Kidney epithelial cell (primary cell): Measurements from ENCODE around the gene FRMD3. TPM values are rescaled to one million over a fixed set of nuclear protein-coding genes. Genes with fewer than 3 reads are reported as not detected.
"Not testable (repeated sequence)": the region's sequence is repeated elsewhere in the genome, so short reads cannot be mapped to it uniquely, and the experiment has no call there.

Source experiments
- DNase-seq: peaks from one replicate; pipeline ENCODE4 v3.0.0-alpha.2; 2010; ENCODE audit warnings: low read depth
- H3K27me3 ChIP-seq: 2 replicates; pipeline ENCODE4 v1.6.0; 2011; ENCODE audit warnings: low read length; ENCODE audit not compliant: control insufficient read depth, insufficient read depth
- H3K36me3 ChIP-seq: 2 replicates; pipeline ENCODE4 v1.5.1; 2011; ENCODE audit warnings: low read length; ENCODE audit not compliant: control insufficient read depth, insufficient read depth
- H3K4me3 ChIP-seq: 2 replicates; pipeline ENCODE4 v1.5.1; 2011; ENCODE audit warnings: low read depth, mild to moderate bottlenecking, control low read depth, low read length
- total RNA-seq: library from RNA; depleted of rRNA; stranded (reverse); fragments of >200 nt; gene quantifications from 2 replicates; pipeline ENCODE4 v1.2.3, GENCODE V29; 2015
- TF ChIP-seq, protein P1 (sequence below): IDR thresholded peaks from 2 replicates; pipeline ENCODE4 v1.5.1; 2011; ENCODE audit warnings: mild to moderate bottlenecking, moderate library complexity, low read length, control low read depth, inconsistent platforms; ENCODE audit not compliant: insufficient read depth, poor library complexity, severe bottlenecking

The FRMD3 gene
- total RNA-seq, 1 donor from 2014 or later = 5.2 TPM

DNA sequence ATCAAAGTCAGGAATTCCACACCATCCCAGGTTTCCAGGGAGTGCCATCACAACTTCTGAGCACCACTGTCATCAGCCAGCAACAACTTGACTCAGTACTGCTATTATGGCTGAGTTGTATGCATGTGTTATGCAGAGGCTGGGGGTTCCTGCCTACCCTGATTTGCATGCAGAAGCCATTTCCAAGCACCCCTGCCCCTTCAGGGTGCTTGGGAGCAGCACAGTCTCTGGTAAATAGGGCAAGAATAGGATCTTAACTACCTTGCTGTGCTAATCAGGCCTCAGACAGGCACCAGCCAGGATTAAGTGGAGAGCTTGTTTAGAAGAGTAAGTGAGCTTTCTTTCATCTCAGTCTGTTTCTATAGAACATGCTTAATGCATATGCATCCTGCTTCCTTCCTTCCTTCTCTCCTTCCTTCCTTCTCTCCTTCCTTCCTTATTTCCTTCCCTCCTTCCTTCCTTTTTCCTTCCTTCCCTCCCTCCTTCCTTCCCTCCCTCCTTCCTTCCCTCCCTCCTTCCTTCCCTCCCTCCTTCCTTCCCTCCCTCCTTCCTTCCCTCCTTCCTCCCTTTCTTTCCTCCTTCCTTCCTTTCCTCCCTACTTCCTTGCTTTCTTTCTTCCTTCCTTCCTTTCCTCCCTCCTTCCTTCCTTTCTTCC lies 175.7 kb downstream of the FRMD3 start:
- TF ChIP-seq, protein P1, sequence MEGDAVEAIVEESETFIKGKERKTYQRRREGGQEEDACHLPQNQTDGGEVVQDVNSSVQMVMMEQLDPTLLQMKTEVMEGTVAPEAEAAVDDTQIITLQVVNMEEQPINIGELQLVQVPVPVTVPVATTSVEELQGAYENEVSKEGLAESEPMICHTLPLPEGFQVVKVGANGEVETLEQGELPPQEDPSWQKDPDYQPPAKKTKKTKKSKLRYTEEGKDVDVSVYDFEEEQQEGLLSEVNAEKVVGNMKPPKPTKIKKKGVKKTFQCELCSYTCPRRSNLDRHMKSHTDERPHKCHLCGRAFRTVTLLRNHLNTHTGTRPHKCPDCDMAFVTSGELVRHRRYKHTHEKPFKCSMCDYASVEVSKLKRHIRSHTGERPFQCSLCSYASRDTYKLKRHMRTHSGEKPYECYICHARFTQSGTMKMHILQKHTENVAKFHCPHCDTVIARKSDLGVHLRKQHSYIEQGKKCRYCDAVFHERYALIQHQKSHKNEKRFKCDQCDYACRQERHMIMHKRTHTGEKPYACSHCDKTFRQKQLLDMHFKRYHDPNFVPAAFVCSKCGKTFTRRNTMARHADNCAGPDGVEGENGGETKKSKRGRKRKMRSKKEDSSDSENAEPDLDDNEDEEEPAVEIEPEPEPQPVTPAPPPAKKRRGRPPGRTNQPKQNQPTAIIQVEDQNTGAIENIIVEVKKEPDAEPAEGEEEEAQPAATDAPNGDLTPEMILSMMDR = no peak
- Histone ChIP-seq H3K36me3 (no peaks in the 10 kb centered on the region), H3K27me3 (no peaks in the 10 kb centered on the region), H3K4me3 (no peak overlapping the region)
- DNase-seq = no peak

DNA sequence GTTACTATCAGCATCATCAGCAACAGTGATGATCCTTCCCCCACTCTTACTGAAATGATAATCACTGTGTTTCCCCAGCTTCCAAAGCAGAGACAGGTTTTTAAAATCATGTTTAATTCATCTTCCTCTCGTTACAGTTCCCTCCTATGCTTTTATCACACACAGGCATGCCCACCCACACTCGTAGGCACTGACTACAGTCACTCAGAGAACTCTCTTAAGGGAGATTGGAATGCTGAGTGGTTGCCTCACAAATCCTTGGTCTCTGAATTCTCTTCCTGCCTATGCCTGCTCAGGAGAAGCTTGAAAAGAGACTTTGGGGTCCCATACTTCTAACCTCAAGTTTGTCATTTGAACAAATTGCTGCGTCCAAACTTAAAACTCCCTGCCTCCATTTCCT lies 179.2 kb downstream of the FRMD3 start:
- TF ChIP-seq, protein P1 = no peak

GRCh38 chr9:83358493-83358892 lies 179.7 kb downstream of the FRMD3 start:
- not testable (repeated sequence) for H3K36me3 ChIP-seq, DNase-seq, H3K27me3 ChIP-seq, H3K4me3 ChIP-seq

More for the DNA sequence above, 179.2 kb downstream of the FRMD3 start:
- Histone ChIP-seq H3K27me3 (no peaks in the 10 kb centered on the region), H3K4me3 (no peak overlapping the region), H3K36me3 (no peaks in the 10 kb centered on the region)
- DNase-seq = no peak

DNA sequence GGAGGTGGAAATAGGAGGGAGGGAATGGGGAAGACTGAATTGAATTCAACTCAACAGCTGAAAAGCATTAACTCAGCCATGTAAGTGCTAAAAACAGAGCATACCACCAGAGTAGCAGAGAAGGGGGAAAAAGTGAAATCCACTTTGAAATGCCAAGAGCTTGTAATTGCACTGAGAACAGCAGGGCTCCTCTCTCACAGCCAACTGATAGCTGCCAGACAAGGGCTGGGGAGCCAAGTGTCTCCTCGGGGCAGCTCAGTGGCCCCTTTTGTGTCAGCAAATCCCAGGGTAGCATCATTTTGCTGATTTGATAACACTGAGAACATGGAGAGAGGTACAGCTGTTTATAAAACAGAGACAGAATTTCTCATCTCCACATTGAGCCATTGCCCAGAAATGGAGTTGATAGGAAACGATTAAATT lies 182.5 kb downstream of the FRMD3 start:
- H3K4me3 ChIP-seq = no peak overlapping the region
- no peak for DNase-seq
- H3K27me3 ChIP-seq = no peaks in the 10 kb centered on the region
- no peaks in the 10 kb centered on the region for H3K36me3 ChIP-seq
- TF ChIP-seq, protein P1 = no peak

- TF ChIP-seq, protein P1 = no peak
- H3K36me3 ChIP-seq = no peaks in the 10 kb centered on the region
- no peak overlapping the region for H3K4me3 ChIP-seq
- no peaks in the 10 kb centered on the region for H3K27me3 ChIP-seq
- no peak for DNase-seq
Observed at GRCh38 chr9:83355024-83355444, 183.2 kb downstream of the FRMD3 start.

DNA sequence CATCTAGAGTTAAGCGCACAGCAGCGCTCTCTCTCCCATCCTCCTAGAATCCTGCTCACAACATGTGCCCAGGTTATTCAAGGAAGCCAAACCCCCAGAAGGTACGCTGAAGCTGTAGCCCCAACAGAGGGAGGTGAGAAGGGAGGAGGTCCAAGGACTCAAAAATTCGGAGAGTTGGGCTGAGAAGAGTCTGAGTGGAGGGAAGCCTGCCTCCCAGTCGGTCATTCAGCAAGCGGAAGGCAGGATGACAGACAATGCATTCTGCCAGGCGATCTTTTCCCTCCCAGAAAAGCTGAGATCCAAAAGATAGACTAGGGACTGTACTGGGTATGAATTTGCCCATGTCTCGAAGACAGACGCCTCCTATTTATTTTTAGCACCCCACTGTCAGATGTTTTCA lies 189.2 kb downstream of the FRMD3 start:
- no peaks in the 10 kb centered on the region for H3K27me3 ChIP-seq

More for the DNA sequence above, 189.2 kb downstream of the FRMD3 start:
- TF ChIP-seq, protein P1 = no peak
- no peaks in the 10 kb centered on the region for H3K36me3 ChIP-seq
- H3K4me3 ChIP-seq = no peak overlapping the region
- no peak for DNase-seq
